Large intestine (tissue), 3 donors: ENCODE data around the gene PDPN. TPM values are rescaled to one million over a fixed set of nuclear protein-coding genes. Genes with fewer than 3 reads are reported as not detected.

ENCODE experiments used
- DNase-seq, 2 donors: peaks; one replicate each; pipeline versions ENCODE4 v3.0.0 to v3.0.0-alpha.2; 2013
- H3K27ac ChIP-seq: one replicate; pipeline ENCODE4 v1.5.1; 2013; ENCODE audit warnings: low read length
- H3K27me3 ChIP-seq: 2 replicates; pipeline ENCODE4 v1.6.1; 2013; ENCODE audit warnings: low read length; ENCODE audit not compliant: control insufficient read depth, insufficient read depth
- H3K36me3 ChIP-seq: 2 replicates; pipeline ENCODE4 v1.6.1; 2013; ENCODE audit warnings: low read length; ENCODE audit not compliant: control insufficient read depth, insufficient read depth
- H3K4me1 ChIP-seq: one replicate; pipeline ENCODE4 v1.6.1; 2013; ENCODE audit warnings: low read length; ENCODE audit not compliant: control insufficient read depth, insufficient read depth
- H3K4me3 ChIP-seq: one replicate; pipeline ENCODE4 v1.5.1; 2013; ENCODE audit warnings: low read length
- H3K9me3 ChIP-seq: one replicate; pipeline ENCODE4 v1.6.1; 2013; ENCODE audit warnings: mild to moderate bottlenecking, low read depth, low read length, moderate library complexity; ENCODE audit not compliant: control insufficient read depth
- WGBS: methylation state at CpG from one replicate; pipeline ENCODE4 v1.1.5; 2013; ENCODE audit warnings: low lambda C conversion rate; ENCODE audit not compliant: insufficient coverage; 5-methylcytosine and 5-hydroxymethylcytosine counted together
- polyA plus RNA-seq: library from polyadenylated mRNA; unstranded; fragments of 120-200 nt; gene quantifications from one replicate; pipeline ENCODE4 v1.2.1, GENCODE V29; 2013

Gene PDPN
- polyA plus RNA-seq, 1 donor = 11.9 TPM

GRCh38 chr1:13666317-13666716 lies 82.7 kb downstream of the PDPN start:
- H3K27ac ChIP-seq = no peak overlapping the region

More at GRCh38 chr1:13666317-13666716, 82.7 kb downstream of the PDPN start:
- no peaks in the 10 kb centered on the region for H3K36me3 ChIP-seq
- H3K27me3 ChIP-seq = no peaks in the 10 kb centered on the region
- H3K4me3 ChIP-seq = no peak overlapping the region
- 100% methylated on average over 1 of the region's 5 CpGs for WGBS
- no peaks in the 10 kb centered on the region for H3K4me1 ChIP-seq
- no peak for DNase-seq
- H3K9me3 ChIP-seq = no peaks in the 10 kb centered on the region

Other genes with a start within 250 kb of the PDPN start
- gene PRAMEF14, start 236.7 kb upstream of the PDPN start, polyA plus RNA-seq = not detected
- not detected for gene PRAMEF19, start 211.9 kb upstream of the PDPN start, polyA plus RNA-seq
- not detected for gene PRAMEF17, start 194.2 kb upstream of the PDPN start, polyA plus RNA-seq
- gene PRAMEF20, start 173.4 kb upstream of the PDPN start, polyA plus RNA-seq = not detected
- gene LRRC38, start 69.8 kb upstream of the PDPN start, polyA plus RNA-seq = 0.22 TPM
- gene PRDM2, start 116.4 kb downstream of the PDPN start, polyA plus RNA-seq = 26.0 TPM